GM18517 (cell line): ENCODE measurements around the gene NALCN.

ENCODE experiments used
- ATAC-seq: cut with Tn5 transposase; IDR thresholded peaks from one replicate; pipeline ENCODE4 v1.9.1; 2021; ENCODE audit warnings: mild to moderate bottlenecking, moderate library complexity; ENCODE audit not compliant: unreplicated experiment

The NALCN gene

DNA sequence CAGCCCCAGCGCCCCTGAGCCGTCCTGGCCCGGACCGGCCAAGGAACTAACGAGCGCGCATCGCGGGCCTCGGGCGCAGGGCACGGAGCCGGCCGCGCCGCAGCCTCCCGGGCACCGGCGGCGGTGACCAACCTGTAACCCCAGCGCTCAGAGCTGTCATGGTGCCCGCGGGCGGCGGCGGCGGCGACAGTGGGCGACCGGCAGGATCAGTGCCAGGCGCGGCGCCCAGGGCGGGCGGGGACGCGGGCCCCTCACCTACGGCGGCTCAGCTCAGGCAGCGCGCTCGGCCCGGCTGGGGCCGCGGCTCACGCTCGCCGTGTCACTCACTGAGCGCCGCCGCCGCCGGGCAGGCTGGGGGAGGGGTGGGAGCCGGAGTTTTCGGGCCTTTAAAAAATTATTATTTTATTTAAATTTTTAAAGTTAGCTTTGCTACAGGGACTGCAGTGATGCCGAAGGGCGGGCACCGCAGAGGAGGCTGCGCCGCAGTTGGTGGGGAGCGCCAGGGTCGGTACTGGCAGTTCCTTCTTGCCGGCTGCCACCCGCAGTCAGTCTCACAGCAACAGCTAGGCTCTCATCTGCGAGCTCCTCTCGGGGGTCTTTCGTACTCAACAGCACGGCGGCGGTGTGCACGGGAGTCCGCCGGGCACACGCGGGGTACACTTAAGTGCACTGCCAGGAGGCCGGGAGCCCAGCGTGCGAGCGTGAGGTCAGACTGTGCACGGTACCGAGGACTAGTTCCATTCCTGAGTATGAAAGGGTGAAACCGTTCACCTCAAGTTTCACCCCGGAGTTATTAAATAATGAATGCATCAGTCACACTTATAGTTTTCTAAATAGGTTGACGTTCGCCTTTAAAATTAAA, at the start of gene NALCN:
NALCN (minus strand) TSS at position 328 of the 862 bp plus-strand sequence. CDS start 17,382 bp downstream, outside the sequence.
- no peak for ATAC-seq

DNA sequence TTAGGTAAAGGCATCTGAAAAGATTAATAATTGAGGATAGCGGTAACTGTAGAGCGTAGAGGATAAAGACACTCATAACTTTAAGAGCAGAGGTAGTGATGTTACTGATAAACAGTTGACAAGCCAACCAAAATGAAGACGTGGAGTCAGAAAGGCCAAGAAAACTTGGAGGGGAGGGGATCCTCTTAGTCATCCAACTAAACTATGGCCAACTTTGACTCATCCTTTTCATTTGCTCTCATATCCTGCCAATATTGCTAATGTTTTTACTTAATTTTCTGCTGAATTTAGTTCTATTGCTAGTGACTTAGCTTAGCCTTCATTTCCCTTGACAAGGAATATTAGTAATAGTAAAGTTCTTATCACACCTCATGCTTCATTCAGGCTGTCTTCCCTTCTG, 49.6 kb upstream of the NALCN start:
- ATAC-seq = no peak

DNA sequence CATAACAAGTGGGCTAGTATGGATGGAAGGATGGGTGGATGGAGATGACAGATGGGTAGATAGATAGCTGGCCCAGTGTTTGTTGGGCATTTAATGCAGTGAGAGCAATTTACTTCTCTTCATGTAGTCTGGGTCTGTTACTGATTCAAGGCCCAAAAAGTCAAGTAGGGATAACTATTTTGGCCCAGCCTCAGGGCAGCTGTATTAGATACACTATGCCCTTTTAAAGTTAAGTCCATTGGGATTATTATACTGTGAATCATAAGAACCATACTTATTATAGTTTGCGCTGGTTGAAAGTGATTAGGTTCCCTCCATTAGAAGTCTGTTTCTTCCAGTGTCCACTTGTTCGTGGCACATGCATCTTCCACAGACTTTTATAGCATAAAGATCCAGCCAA, 40.9 kb upstream of the NALCN start:
- ATAC-seq = no peak

DNA sequence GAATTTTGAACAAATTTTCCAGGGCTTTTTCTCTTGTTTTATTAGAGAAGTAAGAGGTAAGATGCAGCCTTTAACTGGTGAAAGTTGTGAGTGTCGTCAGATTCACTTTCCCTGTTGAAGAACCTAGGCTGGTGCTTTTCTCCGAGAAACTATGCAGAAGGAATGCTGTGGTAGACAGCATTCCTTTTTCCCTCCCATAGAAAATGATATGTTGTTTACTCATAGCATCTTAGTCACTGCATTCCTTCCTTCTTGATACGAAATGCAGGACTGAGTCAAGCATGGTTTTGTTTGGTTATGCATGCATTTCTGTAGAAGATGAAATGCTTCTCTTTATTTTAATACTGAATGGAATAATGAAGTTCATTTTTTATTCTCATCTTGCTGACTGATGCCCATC, 39.6 kb upstream of the NALCN start:
- ATAC-seq = no peak

DNA sequence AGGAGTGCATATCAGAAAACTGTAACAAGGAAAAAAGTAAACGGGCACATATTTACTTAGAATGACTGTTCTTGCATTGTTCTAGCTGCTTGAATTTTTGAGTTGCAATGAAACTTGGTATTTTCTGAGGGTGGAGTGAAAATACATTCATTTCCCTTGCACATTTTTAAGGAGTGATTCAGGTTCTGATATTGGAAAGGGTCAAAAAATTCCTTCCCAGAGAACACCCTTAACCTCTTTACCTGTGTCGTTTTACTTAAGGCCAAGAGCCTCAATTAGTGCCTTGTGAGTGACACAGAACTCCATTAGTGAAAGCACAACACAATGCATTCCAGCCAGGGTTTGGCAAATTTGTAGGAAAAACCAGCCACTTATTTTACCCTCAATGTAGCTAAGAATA, 38.5 kb upstream of the NALCN start:
- ATAC-seq = no peak

DNA sequence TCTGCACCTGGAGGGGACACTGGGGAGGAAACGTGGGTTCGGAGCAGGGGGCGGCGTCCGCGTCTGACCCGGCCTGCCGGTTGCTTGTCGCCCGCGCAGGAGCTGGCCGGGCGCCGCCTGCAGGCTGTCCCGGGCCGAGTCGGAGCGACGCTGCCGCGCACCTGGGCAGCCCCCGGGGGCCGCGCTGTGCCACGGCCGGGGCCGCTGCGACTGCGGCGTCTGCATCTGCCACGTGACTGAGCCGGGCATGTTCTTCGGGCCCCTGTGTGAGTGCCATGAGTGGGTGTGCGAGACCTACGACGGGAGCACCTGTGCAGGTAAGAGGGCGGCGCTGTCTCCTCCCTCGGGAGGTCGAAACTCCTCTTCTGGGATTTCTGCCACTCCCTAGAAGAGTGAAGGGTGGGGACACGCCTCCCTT, 37.5 kb upstream of the NALCN start:
- peak; percentile 8 for ATAC-seq

DNA sequence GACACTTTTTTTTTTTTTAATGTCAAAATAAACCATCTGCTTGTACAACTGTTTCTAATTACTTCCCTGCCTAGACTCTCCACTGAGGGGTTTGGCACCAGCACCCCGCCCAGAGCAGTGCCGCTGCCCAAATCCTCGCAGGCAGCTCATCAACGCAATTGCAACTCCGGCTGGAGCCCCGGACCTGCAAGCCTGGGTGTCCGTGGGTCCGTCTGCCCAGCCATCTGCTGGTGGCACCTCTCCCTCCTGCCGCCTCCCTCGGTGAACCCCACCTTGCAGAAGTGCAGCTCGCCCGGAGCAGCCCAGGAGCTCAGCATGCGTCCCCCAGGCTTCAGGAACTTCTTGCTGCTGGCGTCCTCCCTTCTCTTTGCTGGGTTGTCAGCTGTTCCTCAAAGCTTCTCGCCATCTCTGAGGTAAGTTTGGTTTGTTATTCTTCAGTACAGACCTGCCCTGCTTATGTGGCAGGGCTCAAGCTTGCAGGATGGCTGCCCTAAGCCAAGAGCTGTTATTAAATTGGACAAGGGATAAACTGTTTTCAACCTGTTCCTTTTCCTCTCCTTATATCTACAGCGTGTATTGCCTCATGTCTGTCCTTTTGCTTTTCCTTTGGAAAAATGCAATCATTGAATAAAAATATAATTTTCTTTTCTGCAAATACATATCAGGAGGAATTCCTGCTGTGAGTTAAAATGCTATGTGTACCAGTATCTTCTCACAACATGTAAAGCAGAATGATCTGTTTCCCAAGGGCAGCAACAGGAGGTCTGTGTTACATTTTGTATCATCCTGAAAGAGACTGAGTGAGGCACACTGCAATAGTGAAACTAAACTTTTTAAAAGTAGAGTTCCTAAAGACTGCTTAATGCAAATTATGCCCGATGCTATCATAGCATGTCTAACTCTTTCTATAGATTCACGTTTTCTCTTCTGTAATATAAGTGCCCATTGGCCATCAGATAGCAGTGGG, 36.5 kb upstream of the NALCN start, which contains the start of gene ITGBL1:
ITGBL1 (plus strand) TSS at position 157 of the 967 bp plus-strand sequence; CDS start at position 316, 159 bp downstream.
- ATAC-seq = peak; percentile 92

DNA sequence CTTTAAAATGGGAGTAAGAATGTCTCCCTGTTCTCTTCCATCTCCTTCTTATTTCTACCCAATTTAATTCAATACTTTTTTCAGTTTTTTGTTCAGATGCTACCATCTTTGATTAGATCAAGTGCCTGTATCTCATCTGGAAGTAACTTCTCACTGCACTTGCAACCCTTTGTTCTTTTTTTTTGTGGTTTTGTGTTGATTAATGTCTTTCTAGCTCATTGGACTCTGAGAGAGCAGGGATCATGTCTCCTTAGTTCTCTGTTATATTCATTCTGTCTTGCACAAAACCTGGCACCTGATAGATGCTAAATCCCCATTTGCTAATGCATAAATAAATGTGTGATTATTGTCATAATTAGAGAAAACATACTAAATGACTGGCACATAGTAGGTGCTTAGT, 35.3 kb upstream of the NALCN start:
- ATAC-seq = no peak

DNA sequence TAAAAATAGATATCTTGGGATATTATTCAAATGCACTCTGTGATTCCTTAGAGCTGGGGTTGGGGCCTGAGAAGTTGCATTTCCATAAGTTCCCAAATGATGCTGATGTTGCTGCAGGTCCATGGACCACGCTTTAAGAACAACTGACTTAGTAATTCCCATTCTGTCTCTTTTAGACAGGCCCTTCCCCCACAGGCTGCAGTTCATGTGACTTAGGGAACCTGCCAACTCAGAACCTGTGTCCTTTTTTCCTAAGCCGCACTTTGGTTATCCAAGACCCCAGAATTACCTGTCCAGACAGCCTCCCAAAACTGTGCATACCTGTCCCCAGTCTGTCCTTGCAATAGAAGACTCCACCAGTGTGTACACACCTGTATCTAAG, 34.4 kb upstream of the NALCN start:
- no peak for ATAC-seq

DNA sequence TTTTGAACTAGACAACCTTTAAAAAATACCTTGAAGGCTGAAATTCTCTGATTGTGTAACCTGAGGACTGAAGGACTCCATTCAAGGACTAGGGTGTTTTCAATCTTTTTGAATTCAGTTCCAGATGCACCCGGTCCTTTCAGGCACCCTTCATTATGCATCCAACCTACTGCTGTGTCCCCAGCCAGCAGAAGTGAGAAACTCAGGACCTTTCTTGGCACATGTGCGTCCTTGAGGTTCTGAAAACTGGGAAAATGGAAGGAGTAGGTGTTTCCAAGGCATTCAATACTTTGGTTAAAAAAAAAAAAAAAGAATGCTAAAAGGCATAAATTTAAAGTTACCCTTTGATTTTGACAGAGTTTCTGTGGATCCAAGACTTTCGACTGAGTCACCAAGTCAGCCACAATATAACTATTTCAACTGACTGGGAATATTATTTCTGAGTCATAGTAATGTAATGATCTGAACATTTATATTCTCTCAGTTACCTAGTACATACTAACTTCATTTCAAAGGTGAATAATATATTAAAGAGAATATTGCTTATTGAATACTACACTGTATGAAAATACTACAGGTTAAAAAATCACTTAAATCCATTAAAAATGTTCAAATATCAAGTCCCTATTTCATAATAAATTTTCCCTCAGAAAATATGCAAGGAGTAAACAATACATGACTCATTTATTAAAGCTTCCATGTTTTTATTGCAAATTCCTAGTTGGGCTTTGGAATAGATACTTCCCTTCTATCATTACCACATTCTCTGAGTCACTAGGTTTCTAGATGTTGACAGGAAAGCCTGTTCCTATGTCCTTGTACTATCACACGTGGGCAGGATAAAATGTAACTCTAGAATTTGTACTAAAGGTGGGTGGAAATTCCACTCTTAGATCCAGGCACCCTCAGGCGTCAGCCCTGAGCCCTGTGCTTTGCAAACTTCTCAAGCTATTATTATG, 33.8 kb upstream of the NALCN start:
- ATAC-seq = no peak

DNA sequence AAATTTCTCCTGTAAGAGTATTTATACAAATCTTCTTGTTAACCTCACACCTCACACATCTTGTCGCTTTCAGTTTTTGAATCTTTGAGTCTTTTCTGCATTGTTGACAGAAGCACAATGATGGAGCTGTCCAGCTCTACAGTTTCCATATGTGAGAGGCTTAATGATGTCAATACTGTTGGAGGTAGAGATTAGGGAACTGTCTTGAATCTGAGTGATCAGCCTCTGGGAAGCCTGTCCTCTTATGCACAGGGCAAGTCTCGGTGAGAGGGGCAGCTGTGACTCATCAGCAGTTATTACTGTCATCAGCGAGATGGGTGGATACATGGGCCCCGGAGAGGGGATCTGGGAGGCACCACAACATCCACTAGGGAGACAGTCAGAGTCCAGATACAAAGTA, 31.5 kb upstream of the NALCN start:
- ATAC-seq = no peak

DNA sequence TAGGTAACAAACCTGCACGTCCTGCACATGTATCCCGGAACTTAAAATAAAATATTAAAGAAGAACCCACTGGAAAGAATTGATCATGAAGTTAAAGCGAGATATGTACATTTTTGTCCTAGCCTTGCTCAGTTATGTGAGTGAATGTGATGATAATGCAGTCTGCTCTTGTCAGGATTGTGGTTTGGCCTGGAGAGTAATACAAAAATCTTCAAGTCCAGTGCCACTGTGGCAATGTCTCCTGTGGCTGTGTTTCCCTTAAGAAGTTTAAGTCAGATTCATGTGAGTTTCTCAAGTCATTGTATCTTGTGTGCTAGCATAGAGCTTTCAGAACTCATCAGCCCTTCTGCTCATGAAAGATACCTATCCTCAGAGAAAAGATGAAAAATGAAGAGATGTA, 18.2 kb upstream of the NALCN start:
- ATAC-seq = no peak

DNA sequence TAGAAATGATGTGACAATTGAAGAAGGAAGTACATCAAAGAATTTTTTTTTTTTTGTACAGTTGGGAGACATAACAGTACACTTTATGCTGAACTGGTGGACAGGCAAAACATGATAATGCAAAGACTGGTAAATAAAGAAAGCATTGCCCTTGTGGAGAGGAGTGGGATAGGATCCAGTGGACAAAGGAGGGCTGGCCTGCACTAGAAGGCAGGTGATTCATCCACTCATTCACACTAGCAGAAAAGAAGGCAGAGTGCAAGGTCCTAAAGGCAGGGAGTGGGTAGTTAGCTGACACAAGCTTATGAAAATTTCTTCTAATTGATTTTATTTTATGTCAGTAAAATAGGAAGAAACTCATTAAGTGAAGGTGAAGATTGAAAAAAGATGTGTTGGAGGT, 17.6 kb upstream of the NALCN start:
- no peak for ATAC-seq

DNA sequence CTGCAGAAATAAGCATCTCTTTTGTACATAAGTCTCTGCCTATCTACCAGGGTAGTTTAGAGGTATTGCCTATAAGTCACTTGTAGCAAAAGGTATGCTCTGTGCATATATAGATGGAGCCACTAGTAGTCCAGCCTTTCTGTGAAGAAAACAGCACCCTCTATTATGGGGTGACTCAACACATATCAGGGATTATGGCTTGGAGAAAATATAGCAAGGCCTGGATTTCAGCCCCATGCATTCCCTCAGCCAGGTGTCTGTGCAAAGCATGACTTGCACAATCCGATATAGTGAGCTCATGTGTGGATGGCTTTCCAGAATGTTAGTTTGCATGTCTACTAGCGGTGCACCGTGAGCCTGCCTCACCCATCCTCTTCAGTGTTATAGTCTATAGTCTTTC, 13.4 kb upstream of the NALCN start:
- ATAC-seq = no peak

DNA sequence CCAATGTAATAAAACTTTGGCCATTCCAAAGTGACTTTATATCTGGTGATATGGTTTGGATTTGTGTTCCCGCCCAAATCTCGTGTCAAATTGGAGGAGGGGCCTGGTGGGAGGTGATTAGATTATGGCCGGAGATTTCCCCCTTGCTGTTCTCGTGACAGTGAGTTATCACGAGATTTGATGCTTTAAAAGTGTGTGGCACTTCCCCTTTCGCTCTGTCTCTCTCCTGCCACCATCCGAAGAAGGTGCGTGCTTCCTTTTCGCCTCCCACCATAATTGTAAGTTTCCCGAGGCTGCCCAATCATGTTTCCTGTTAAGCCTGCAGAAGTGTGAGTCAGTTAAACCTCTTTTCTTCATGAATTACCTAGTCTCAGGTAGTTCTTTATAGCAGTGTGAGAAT, 9.3 kb upstream of the NALCN start:
- ATAC-seq = no peak

DNA sequence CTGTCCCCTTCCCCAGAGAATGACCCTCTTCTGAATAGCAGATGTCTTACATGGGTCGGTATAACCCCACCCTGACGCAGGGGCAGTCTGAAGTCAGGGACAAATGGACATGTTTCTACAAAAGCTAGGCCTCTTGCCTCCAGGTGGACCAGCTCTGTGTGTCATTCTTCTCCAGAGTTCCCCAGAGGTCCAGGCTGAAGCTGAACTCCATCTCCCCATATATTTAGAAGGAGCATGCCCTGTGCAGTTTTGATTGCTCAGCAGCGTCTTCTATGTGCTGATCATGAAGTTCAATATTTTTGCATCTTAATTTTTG, 8.8 kb upstream of the NALCN start:
- ATAC-seq = no peak

DNA sequence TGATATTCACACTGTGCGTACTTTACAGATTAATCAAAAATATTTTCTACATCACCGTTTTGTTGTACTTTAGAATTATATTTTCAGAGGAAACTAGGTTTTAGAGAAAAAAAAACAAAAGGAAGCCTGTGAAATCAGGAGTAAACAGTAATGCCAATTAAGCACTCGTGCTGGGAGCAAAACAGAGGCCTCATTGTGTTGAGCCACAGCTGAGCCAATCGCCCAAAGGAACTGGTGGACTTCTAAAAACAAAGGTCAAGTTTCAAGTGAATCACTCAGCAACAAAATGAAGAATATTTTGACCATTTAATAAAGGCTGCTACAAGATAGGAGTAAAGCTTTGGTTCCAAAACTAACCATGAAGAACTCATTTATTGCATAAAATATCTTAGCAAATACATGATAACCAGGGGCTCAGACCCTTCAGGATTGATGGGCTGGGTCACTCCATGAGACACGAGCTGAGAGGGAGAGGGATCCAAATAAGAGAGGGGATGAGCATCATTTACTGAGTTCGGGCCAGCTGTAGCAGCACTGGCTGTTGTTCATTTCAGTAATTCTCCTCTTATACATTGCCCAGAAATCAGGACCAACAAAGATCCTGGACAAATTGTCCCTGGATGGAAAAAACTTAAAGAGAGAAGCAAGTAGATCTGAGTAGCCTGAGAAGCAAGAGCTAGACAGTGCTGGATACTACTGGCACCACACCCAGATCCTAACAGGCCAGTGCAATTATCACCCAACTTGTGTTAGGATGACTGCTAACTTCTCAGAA, 8.3 kb upstream of the NALCN start:
- no peak for ATAC-seq

DNA sequence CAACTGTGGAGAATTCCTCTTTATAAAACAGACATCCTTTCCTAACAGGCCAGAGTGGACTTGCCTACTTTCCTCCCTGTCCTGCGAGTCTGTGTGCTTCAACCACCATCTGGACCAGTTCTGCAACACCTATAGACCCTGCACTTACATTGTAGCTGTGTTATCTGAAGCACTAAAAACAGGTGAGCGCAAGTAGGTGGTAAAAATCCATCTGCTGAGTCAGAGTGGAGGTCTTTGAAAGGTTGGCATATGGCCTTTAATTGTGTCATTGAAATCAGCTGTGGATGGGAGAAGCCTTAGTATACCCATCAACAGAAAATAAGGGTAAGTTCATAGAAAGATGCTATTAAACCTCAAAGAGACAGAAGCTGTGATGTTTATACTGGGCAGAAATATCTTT, 7.6 kb upstream of the NALCN start:
- ATAC-seq = no peak

DNA sequence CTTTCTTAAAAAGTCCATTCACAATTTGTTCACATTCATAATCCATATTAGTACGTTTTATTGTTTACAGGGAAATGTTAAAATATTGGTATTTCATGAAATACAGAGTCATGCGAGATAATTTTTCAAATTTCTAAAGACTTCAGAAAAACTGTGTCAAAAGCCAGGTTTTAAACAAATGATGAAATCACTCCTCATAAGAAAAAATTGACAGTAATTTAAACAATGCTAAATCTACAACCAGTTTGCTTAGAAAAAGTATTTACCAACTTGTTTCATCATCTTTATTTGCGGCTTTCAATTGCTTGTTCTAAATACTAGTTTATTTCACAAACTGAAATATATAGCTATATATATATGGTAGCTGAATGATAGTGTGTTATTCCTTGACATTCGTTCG, 1.2 kb upstream of the NALCN start:
- no peak for ATAC-seq

DNA sequence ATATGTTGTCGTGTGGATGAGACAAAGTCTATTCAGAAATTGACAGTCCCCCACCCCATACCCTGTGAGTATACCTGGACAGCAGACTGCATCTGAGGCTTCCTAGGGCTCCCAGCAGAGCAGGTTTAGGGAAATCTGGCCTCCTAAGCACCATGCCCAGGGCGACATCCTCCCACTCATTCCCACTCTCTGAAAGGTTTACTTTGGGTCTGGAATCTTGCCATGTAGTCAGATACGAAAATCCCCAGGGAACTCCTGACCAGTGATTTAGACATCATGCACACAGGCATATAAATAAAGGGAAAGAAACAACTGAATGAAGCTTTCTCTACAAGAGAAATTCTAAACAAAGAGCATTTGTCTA, 717 bp upstream of the NALCN start:
- no peak for ATAC-seq
